Prostate gland (tissue), 2 donors: ENCODE results near the gene FAM107B. TPM values are rescaled to one million over a fixed set of nuclear protein-coding genes. Genes with fewer than 3 reads are reported as not detected.
"Not testable (repeated sequence)": the region's sequence is repeated elsewhere in the genome, so short reads cannot be mapped to it uniquely, and the experiment has no call there.

Experiments
- DNase-seq: peaks from one replicate; pipeline ENCODE4 v3.0.0-alpha.2; 2019; ENCODE audit warnings: low spot score
- H3K27ac ChIP-seq, 2 donors: fragments of 200-600 bp; sonication (generic); 2 replicates each; pipeline ENCODE4 v1.5.1; 2017 to 2019
- H3K27me3 ChIP-seq: fragments of 200-600 bp; sonication (generic); replicated peaks from 2 replicates; pipeline ENCODE4 v1.5.1; 2019; ENCODE audit not compliant: insufficient read depth
- H3K36me3 ChIP-seq, 2 donors: fragments of 200-600 bp; sonication (generic); 1 replicate in 1 of 2; 2 replicates in 1 of 2; pipeline versions ENCODE4 v1.5.1 to v1.8.1; 2017 to 2019
- H3K4me1 ChIP-seq: fragments of 200-600 bp; sonication (generic); replicated peaks from 2 replicates; pipeline ENCODE4 v1.5.1; 2019
- H3K4me3 ChIP-seq, 2 donors: fragments of 200-600 bp; sonication (generic); 2 replicates each; pipeline ENCODE4 v1.5.1; 2017 to 2019
- H3K9me3 ChIP-seq: fragments of 200-600 bp; sonication (generic); 2 replicates; pipeline ENCODE4 v1.5.1; 2017
- CTCF ChIP-seq, 4 experiments: fragments of 200-600 bp in 2 of 4; fragments of 450-650 bp in 2 of 4; sonication (generic) in 2 of 4; IDR thresholded peaks; 1 replicate in 3 of 4; 2 replicates in 1 of 4; pipeline ENCODE4 v1.5.1; 2016 to 2019; ENCODE audit warnings: antibody characterized with exemption in 4 of 4, mild to moderate bottlenecking in 2 of 4, moderate library complexity in 2 of 4
- POLR2A ChIP-seq: fragments of 450-650 bp; IDR thresholded peaks from one replicate; pipeline ENCODE4 v1.6.1; 2016; ENCODE audit warnings: antibody characterized with exemption, mild to moderate bottlenecking
- POLR2AphosphoS5 ChIP-seq: sonication (generic); formaldehyde crosslinking; IDR thresholded peaks from one replicate; pipeline ENCODE4 v1.6.1; 2017; ENCODE audit warnings: antibody characterized with exemption
- WGBS: methylation state at CpG from one replicate; pipeline ENCODE4 v1.1.5; 2018; 5-methylcytosine and 5-hydroxymethylcytosine counted together
- intact Hi-C: fragments of 100-400 bp; cut with DNase I; formaldehyde crosslinking; loops from one replicate; pipeline ENCODE4 v1.14.2; 2022
- total RNA-seq, 2 donors: library from RNA; depleted of rRNA; stranded (reverse); fragments of >200 nt; gene quantifications; one replicate each; pipeline ENCODE4 v1.1.0, GENCODE V29; 2016

FAM107B gene
- total RNA-seq, 2 donors from 2014 or later, result 32.9 to 63.9 TPM

GRCh38 chr10:14648005-14648765, 126.5 kb downstream of the FAM107B start:
- no peaks in the 10 kb centered on the region for H3K4me1 ChIP-seq
- H3K27me3 ChIP-seq, result no peaks in the 10 kb centered on the region
- peak overlapping the region in 1 of 2 donors; percentile 54 for H3K27ac ChIP-seq
- WGBS, result 20% methylated on average over 15 of the region's 15 CpGs
- TF ChIP-seq POLR2AphosphoS5, result peak; percentile 28
- TF ChIP-seq CTCF (IDR thresholded peaks at IDR 0.05), result no peak
- intact Hi-C loops, result no loop called here
- no peaks in the 10 kb centered on the region for H3K36me3 ChIP-seq
- H3K9me3 ChIP-seq, result no peaks in the 10 kb centered on the region
- DNase-seq, result peak; percentile 25
- no peak overlapping the region for H3K4me3 ChIP-seq

- Histone ChIP-seq H3K9me3 (no peaks in the 10 kb centered on the region), H3K4me3 (no peak overlapping the region), H3K27me3 (no peaks in the 10 kb centered on the region), H3K4me1 (no peaks in the 10 kb centered on the region), H3K27ac (no peak overlapping the region), H3K36me3 (no peaks in the 10 kb centered on the region)
- WGBS, result 64% methylated on average over 6 of the region's 6 CpGs
- no peak for DNase-seq
- TF ChIP-seq CTCF (IDR thresholded peaks at IDR 0.05), result no peak
- TF ChIP-seq POLR2AphosphoS5, result no peak
- TF ChIP-seq POLR2A, result no peak
- intact Hi-C loops, result no loop called here
Observed at GRCh38 chr10:14645239-14645960, 129.3 kb downstream of the FAM107B start.

- intact Hi-C loops, result no loop called here
- no peak for TF ChIP-seq POLR2A
- no peaks in the 10 kb centered on the region for H3K9me3 ChIP-seq
- no peak for DNase-seq
- 65% methylated on average over 3 of the region's 3 CpGs for WGBS
- H3K27ac ChIP-seq, result no peak overlapping the region
- no peak overlapping the region for H3K4me3 ChIP-seq
- no peaks in the 10 kb centered on the region for H3K4me1 ChIP-seq
- no peaks in the 10 kb centered on the region for H3K27me3 ChIP-seq
- no peaks in the 10 kb centered on the region for H3K36me3 ChIP-seq
Observed at GRCh38 chr10:14639637-14640036, 135.1 kb downstream of the FAM107B start.

- DNase-seq, result no peak
- intact Hi-C loops, result no loop called here
- TF ChIP-seq POLR2A (no peak), CTCF (IDR thresholded peaks at IDR 0.05) (no peak), POLR2AphosphoS5 (no peak)
- Histone ChIP-seq H3K27me3 (no peaks in the 10 kb centered on the region), H3K27ac (no peak overlapping the region), H3K4me3 (no peak overlapping the region), H3K9me3 (no peaks in the 10 kb centered on the region), H3K36me3 (no peaks in the 10 kb centered on the region), H3K4me1 (no peaks in the 10 kb centered on the region)
- 74% methylated on average over 7 of the region's 7 CpGs for WGBS
Observed at GRCh38 chr10:14635043-14635710, 139.5 kb downstream of the FAM107B start.

GRCh38 chr10:14634572-14634971, 140.1 kb downstream of the FAM107B start:
- H3K4me3 ChIP-seq, H3K36me3 ChIP-seq, H3K4me1 ChIP-seq, H3K9me3 ChIP-seq, DNase-seq, intact Hi-C loops, H3K27me3 ChIP-seq, H3K27ac ChIP-seq: not testable (repeated sequence)
- WGBS, result 89% methylated on average over 5 of the region's 5 CpGs
